NB4 (cell line): ENCODE results near the gene GRIK4.

Experiments used
- CTCF ChIP-seq: IDR thresholded peaks from one replicate; pipeline ENCODE4 v1.5.1; 2012; ENCODE audit warnings: low read depth, low read length
- POLR2A ChIP-seq: IDR thresholded peaks from 2 replicates; pipeline ENCODE4 v1.6.1; 2011; ENCODE audit warnings: mild to moderate bottlenecking; ENCODE audit not compliant: insufficient read length; ENCODE audit errors: extremely low read depth

GRCh38 chr11:120712881-120713280 lies 201.3 kb downstream of the GRIK4 start:
- TF ChIP-seq POLR2A, result no peak
- no peak for TF ChIP-seq CTCF
